ENCODE results near the gene MAP7D2. TPM values are rescaled to one million over a fixed set of nuclear protein-coding genes. Genes with fewer than 3 reads are reported as not detected.

The MAP7D2 gene
- total RNA-seq, 1 experiment from 2014 or later = 0.15 TPM

DNA sequence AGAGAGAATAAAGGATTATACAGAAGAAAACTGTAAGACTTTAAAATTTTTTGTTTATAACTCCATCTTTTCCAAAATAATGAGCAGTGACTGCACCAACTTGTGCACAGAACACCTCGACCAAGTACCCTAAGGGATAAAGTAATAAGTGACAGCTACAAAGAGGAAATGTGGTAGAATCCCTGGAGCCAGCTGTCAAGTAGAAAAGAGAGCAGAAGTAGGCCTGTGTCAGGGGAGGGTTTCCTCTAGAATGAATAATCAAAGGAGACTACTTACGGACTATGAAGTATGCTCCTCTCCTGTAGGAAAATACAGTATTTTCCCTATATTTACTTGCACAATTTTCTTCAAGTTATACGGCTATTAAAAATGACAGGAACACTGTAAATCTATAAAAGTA, 23.7 kb upstream of the MAP7D2 start:
- Histone ChIP-seq H3K9me3 (ENCODE audit: control insufficient read depth in 1 of 2, insufficient read depth in 1 of 2, low read depth in 1 of 2, low read length in 2 of 2) (no peaks in the 10 kb centered on the region), H3K4me2 (ENCODE audit: low read length) (peak overlapping the region; percentile 81), H3K36me3 (ENCODE audit: control insufficient read depth in 1 of 2, insufficient read depth in 2 of 2, low read length in 2 of 2) (peaks cover 4 to 31% of the 10 kb centered on the region in 2 experiments), H2AFZ (ENCODE audit: low read depth, low read length, poor library complexity, severe bottlenecking) (no peak overlapping the region), H3K27me3 (ENCODE audit: insufficient read depth, low read length) (no peaks in the 10 kb centered on the region), H3K9ac (ENCODE audit: low read length) (peak overlapping the region; percentile 93), H3K79me2 (ENCODE audit: insufficient read depth, low read length) (peaks cover 58% of the 10 kb centered on the region), H3K27ac (ENCODE audit: low read depth, low read length) (no peak overlapping the region), H3K4me3 (replicated peaks in 1 of 2; ENCODE audit: low read depth in 1 of 2, low read length in 2 of 2) (peak overlapping the region; percentile 78 to 86), H3K4me1 (ENCODE audit: control insufficient read depth in 1 of 2, insufficient read depth in 2 of 2, low read length in 2 of 2) (peaks cover 5 to 14% of the 10 kb centered on the region in 2 experiments; a peak in 3 of 4 replicates), H4K20me1 (ENCODE audit: insufficient read depth) (peaks cover 18% of the 10 kb centered on the region; the same call in 1 of the 2 replicates), H3K9me2 (ENCODE audit: insufficient read depth) (no peaks in the 10 kb centered on the region)
- POLR2A ChIA-PET = no interaction called here
- TF ChIP-seq SP1 (IDR thresholded peaks at IDR 0.05; ENCODE audit: low read depth) (no peak), JUND (IDR thresholded peaks at IDR 0.05) (no peak), ZNF274 (IDR thresholded peaks at IDR 0.05; ENCODE audit: low read depth, low read length) (no peak), EZH2phosphoT487 (IDR thresholded peaks at IDR 0.05; ENCODE audit: borderline replicate concordance) (no peak), ZBTB33 (IDR thresholded peaks at IDR 0.05; ENCODE audit: extremely low read depth, insufficient replicate concordance, low read length) (no peak), SRF (IDR thresholded peaks at IDR 0.05; ENCODE audit: low read depth) (no peak), EGR1 (IDR thresholded peaks at IDR 0.05; ENCODE audit: low read depth) (no peak), CEBPB (IDR thresholded peaks at IDR 0.05; ENCODE audit: low read depth) (no peak), EZH2 (IDR thresholded peaks at IDR 0.05) (no peak), SIN3A (IDR thresholded peaks at IDR 0.05; ENCODE audit: low read depth) (no peak), POLR2AphosphoS5 (IDR thresholded peaks at IDR 0.05; ENCODE audit: low read depth, low read length) (no peak), YY1 (IDR thresholded peaks at IDR 0.05; ENCODE audit: extremely low read depth, insufficient replicate concordance, low read depth, low read length) (no peak), FOSL1 (IDR thresholded peaks at IDR 0.05; ENCODE audit: low read depth) (no peak), ZFX (IDR thresholded peaks at IDR 0.05) (no peak)
- TF ChIP-seq, protein P1, sequence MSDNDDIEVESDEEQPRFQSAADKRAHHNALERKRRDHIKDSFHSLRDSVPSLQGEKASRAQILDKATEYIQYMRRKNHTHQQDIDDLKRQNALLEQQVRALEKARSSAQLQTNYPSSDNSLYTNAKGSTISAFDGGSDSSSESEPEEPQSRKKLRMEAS (IDR thresholded peaks at IDR 0.05) = no peak
- TF ChIP-seq, protein P2, sequence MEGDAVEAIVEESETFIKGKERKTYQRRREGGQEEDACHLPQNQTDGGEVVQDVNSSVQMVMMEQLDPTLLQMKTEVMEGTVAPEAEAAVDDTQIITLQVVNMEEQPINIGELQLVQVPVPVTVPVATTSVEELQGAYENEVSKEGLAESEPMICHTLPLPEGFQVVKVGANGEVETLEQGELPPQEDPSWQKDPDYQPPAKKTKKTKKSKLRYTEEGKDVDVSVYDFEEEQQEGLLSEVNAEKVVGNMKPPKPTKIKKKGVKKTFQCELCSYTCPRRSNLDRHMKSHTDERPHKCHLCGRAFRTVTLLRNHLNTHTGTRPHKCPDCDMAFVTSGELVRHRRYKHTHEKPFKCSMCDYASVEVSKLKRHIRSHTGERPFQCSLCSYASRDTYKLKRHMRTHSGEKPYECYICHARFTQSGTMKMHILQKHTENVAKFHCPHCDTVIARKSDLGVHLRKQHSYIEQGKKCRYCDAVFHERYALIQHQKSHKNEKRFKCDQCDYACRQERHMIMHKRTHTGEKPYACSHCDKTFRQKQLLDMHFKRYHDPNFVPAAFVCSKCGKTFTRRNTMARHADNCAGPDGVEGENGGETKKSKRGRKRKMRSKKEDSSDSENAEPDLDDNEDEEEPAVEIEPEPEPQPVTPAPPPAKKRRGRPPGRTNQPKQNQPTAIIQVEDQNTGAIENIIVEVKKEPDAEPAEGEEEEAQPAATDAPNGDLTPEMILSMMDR (IDR thresholded peaks at IDR 0.05 in 2 of 3, conservative IDR thresholded peaks at IDR 0.05 in 1 of 3; ENCODE audit: borderline replicate concordance in 1 of 3, insufficient read depth in 1 of 3, low read depth in 2 of 3, low read length in 2 of 3) = no peak
- RAD21 ChIA-PET (ENCODE audit: low non-redundant PET in 1 of 2, low total read pairs in 2 of 2, uncharacterized antibody in 2 of 2, unreplicated experiment in 2 of 2) = no interaction called here
- CTCF ChIA-PET = no interaction called here
- no peak for DNase-seq (ENCODE audit: low read depth, low spot score)
- intact Hi-C loops (cut with micrococcal nuclease) = no loop called here
- ATAC-seq = no peak
- no TSS peak for BruUV-seq (replicated peaks)

Data from HCT116 (cell line).